NCI-H748 treated with DMSO at 0.1 percent for 48 hours (cell line): ENCODE results near the gene SORCS2.
"Not testable (repeated sequence)": the region's sequence is repeated elsewhere in the genome, so short reads cannot be mapped to it uniquely, and the experiment has no call there.

Experiments used
- DNase-seq: peaks from one replicate; lab custom pipeline; 2025; lab: John Stamatoyannopoulos, UW

Gene SORCS2

GRCh38 chr4:7450775-7451433 is 258.6 kb downstream of the SORCS2 start:
- DNase-seq = no peak

- DNase-seq = no peak
These were observed 259.1 kb downstream of the SORCS2 start for GRCh38 chr4:7451434-7451789.

GRCh38 chr4:7451800-7452199 is 259.5 kb downstream of the SORCS2 start:
- no peak for DNase-seq

GRCh38 chr4:7452802-7453201 is 260.5 kb downstream of the SORCS2 start:
- DNase-seq = not testable (repeated sequence)

GRCh38 chr4:7457201-7458065 is 265.1 kb downstream of the SORCS2 start:
- DNase-seq = no peak

- no peak for DNase-seq
These were observed 265.7 kb downstream of the SORCS2 start for GRCh38 chr4:7458066-7458425.

- DNase-seq = no peak
These were observed 266.1 kb downstream of the SORCS2 start for GRCh38 chr4:7458477-7458876.

- no peak for DNase-seq
These were observed 267.1 kb downstream of the SORCS2 start for GRCh38 chr4:7459471-7459870.

GRCh38 chr4:7460566-7460965 is 268.2 kb downstream of the SORCS2 start:
- no peak for DNase-seq

GRCh38 chr4:7461230-7461629 is 268.9 kb downstream of the SORCS2 start:
- no peak for DNase-seq

GRCh38 chr4:7462509-7462971 is 270.2 kb downstream of the SORCS2 start:
- DNase-seq = no peak

- DNase-seq = no peak
These were observed 271.4 kb downstream of the SORCS2 start for GRCh38 chr4:7463566-7464258.

- DNase-seq = no peak
These were observed 271.9 kb downstream of the SORCS2 start for GRCh38 chr4:7464259-7464655.

- no peak for DNase-seq
These were observed 272.7 kb downstream of the SORCS2 start for GRCh38 chr4:7465017-7465416.

- no peak for DNase-seq
These were observed 273.9 kb downstream of the SORCS2 start for GRCh38 chr4:7466215-7466614.

GRCh38 chr4:7466904-7467303 is 274.6 kb downstream of the SORCS2 start:
- no peak for DNase-seq

- DNase-seq = no peak
These were observed 275.1 kb downstream of the SORCS2 start for GRCh38 chr4:7467471-7467870.

- DNase-seq = no peak
These were observed 276.7 kb downstream of the SORCS2 start for GRCh38 chr4:7469023-7469422.

- no peak for DNase-seq
These were observed 277.8 kb downstream of the SORCS2 start for GRCh38 chr4:7470111-7470510.

GRCh38 chr4:7470522-7471128 is 278.3 kb downstream of the SORCS2 start:
- DNase-seq = no peak

GRCh38 chr4:7472442-7473013 is 280.2 kb downstream of the SORCS2 start:
- no peak for DNase-seq

GRCh38 chr4:7473081-7473480 is 280.7 kb downstream of the SORCS2 start:
- DNase-seq = no peak
